ENCODE results near the gene TNFAIP3. TPM values are rescaled to one million over a fixed set of nuclear protein-coding genes. Genes with fewer than 3 reads are reported as not detected.

The TNFAIP3 gene
- total and polyA plus RNA-seq, 2 of the 4 experiments (the other 2 are of a cell fraction), result 5.0 to 14.2 TPM

- Histone ChIP-seq H4K8ac (ENCODE audit: low read depth in 2 of 2, low read length in 2 of 2) (no peak overlapping the region), H3K9me1 (ENCODE audit: insufficient read depth, low read length) (no peaks in the 10 kb centered on the region), H3K14ac (replicated peaks; ENCODE audit: low read depth, low read length) (no peak overlapping the region), H3K4me1 (ENCODE audit: control insufficient read depth, insufficient read depth, low read length) (no peaks in the 10 kb centered on the region), H2BK5ac (ENCODE audit: low read depth, low read length, poor library complexity, severe bottlenecking) (no peak overlapping the region), H4K91ac (ENCODE audit: insufficient read depth, low read depth, low read length) (no peak overlapping the region), H2BK15ac (ENCODE audit: low read depth, low read length) (no peak overlapping the region), H2AK9ac (replicated peaks; ENCODE audit: low read depth, low read length, poor library complexity) (no peak overlapping the region), H3K36me3 (ENCODE audit: control insufficient read depth, insufficient read depth, low read length) (no peaks in the 10 kb centered on the region), H3K56ac (ENCODE audit: extremely low read depth, insufficient read depth, low read length) (no peak overlapping the region), H3K27ac (ENCODE audit: insufficient read depth, low read length) (no peak overlapping the region), H3K4ac (ENCODE audit: low read depth, low read length) (no peak overlapping the region), H3K9ac (ENCODE audit: low read depth, low read length) (no peak overlapping the region), H2AK5ac (ENCODE audit: low read depth, low read length) (no peak overlapping the region), H2BK20ac (ENCODE audit: low read depth, low read length) (no peak overlapping the region), H3K4me3 (ENCODE audit: insufficient read depth, low read depth, low read length) (no peak overlapping the region), H3K9me3 (ENCODE audit: control insufficient read depth, insufficient read depth, low read length) (no peaks in the 10 kb centered on the region), H3K79me1 (ENCODE audit: low read depth in 1 of 2, low read length in 2 of 2) (no peaks in the 10 kb centered on the region), H4K20me1 (ENCODE audit: insufficient read depth, low read length) (no peaks in the 10 kb centered on the region), H4K5ac (ENCODE audit: low read depth, low read length) (no peak overlapping the region), H3K18ac (ENCODE audit: low read depth, low read length) (no peak overlapping the region), H3K27me3 (ENCODE audit: control insufficient read depth, insufficient read depth, low read length) (peaks cover 2% of the 10 kb centered on the region), H3K23ac (ENCODE audit: low read depth, low read length) (no peak overlapping the region), H3K4me2 (ENCODE audit: low read depth, low read length) (no peak overlapping the region), H2AFZ (replicated peaks; ENCODE audit: low read length, poor library complexity) (no peak overlapping the region), H2BK120ac (ENCODE audit: low read depth, low read length) (no peak overlapping the region)
- no peak for TF ChIP-seq MXI1 (IDR thresholded peaks at IDR 0.05; ENCODE audit: borderline replicate concordance, low read depth, low read length)
- no peak for TF ChIP-seq RAD21 (IDR thresholded peaks at IDR 0.05; ENCODE audit: low read length)
- no peak for TF ChIP-seq ELK1 (IDR thresholded peaks at IDR 0.05; ENCODE audit: borderline replicate concordance, low read depth, low read length)
- TF ChIP-seq FOS (IDR thresholded peaks at IDR 0.05; ENCODE audit: low read depth, low read length), result no peak
- no peak for TF ChIP-seq BHLHE40 (IDR thresholded peaks at IDR 0.05; ENCODE audit: low read depth, low read length)
- no peak for TF ChIP-seq CHD1 (IDR thresholded peaks at IDR 0.05; ENCODE audit: low read depth, low read length)
- no peak for TF ChIP-seq NFE2L2 (IDR thresholded peaks at IDR 0.05; ENCODE audit: low read depth, low read length)
- TF ChIP-seq POLR2A (IDR thresholded peaks at IDR 0.05; ENCODE audit: low read depth, low read length), result no peak
- TF ChIP-seq RFX5 (IDR thresholded peaks at IDR 0.05; ENCODE audit: low read depth, low read length), result no peak
- TF ChIP-seq CEBPB (IDR thresholded peaks at IDR 0.05; ENCODE audit: low read depth, low read length), result no peak
- no peak for TF ChIP-seq MAFK (IDR thresholded peaks at IDR 0.05; ENCODE audit: low read depth, low read length)
- no peak for TF ChIP-seq RCOR1 (IDR thresholded peaks at IDR 0.05; ENCODE audit: insufficient replicate concordance, low read length)
- TF ChIP-seq MAZ (IDR thresholded peaks at IDR 0.05; ENCODE audit: borderline replicate concordance, low read depth, low read length), result no peak
- TF ChIP-seq USF2 (IDR thresholded peaks at IDR 0.05; ENCODE audit: low read depth, low read length), result no peak
- dilution Hi-C loops (cut with HindIII; ENCODE audit: low sequenced_read_pairs, unreplicated experiment) (no loop called here), intact Hi-C loops (cut with micrococcal nuclease) (no loop called here), in situ Hi-C loops (cut with MboI; ENCODE audit: low sequenced_read_pairs) (no loop called here)
- ChIA-PET POLR2A (ENCODE audit: unreplicated experiment) (no interaction called here), CTCF (no interaction called here)
- BruUV-seq (replicated peaks), result no TSS peak
- no peak for ATAC-seq (ENCODE audit: low read depth)
- WGBS, 2 experiments (ENCODE audit: extremely low coverage in 2 of 2, insufficient read length in 1 of 2), result 92% methylated on average over 2 of the region's 11 CpGs; no CpG with 5 or more reads in 1 of the 2 experiments
- DNase-seq, result no peak
Observed at GRCh38 chr6:137904822-137905617, 38.0 kb downstream of the TNFAIP3 start.
